ENCODE results near the gene CFAP251.
"Not testable (repeated sequence)": the region's sequence is repeated elsewhere in the genome, so short reads cannot be mapped to it uniquely, and the experiment has no call there.

Gene CFAP251

GRCh38 chr12:121917950-121918678 lies at the start of gene CFAP251:
Gene CFAP251 (plus strand): TSS chr12:121918592. CDS start chr12:121921306, 2,714 bp downstream.
- peak; percentile 87 to 98 (median 92) for DNase-seq

GRCh38 chr12:121869229-121869628 lies 49.2 kb upstream of the CFAP251 start:
- DNase-seq, result not testable (repeated sequence)

DNA sequence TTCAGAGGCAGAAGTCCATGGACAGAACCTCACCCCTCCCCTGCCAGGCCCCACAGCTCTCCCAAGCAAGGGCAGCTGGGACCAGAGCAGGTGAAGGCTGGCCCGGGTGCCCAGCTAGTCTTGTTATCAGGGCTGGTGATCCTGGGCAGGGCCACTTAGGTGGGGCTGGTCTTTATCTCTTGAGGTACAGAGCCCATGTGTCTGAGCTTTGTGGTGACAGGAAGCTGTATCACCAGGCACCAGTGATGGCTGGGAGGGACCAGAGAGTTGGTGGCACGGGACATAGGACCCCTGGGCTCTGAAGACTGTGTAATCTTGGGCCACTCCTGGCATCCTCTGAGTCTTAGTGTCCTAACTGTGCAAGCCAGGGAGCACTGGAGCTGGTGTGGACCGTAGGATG lies 46.9 kb upstream of the CFAP251 start:
- DNase-seq, result no peak

DNA sequence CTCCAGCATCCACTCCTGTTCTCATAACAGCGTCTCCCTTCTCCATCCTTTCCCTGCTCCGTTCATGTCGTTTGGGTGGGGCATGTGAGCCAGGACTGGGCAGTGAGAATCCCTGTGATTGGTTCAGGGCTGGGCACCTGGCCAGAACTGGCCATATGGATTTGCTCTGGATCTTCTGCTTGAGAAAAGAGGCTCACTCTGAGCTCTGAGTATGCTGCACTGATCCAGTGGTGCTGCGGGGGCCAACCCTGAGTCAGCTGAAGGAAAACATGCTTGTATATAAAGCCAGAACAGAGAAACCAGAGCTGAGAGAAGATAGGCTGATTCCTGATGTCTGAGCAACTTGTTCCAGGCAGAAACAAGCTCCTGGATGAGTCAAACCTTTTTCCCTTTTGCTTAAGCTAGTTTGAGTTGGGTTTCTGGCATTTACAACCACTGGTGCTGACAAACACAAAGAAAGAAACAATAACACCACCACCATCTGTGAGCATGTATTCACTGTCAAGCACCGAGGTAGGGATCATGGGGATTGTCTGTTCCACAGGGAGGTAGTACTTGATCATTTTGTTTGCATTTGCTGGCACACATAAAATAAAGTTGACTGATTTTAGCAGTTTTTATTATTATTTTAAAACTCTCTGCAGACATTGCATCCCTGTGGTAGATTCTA lies 45.7 kb upstream of the CFAP251 start:
- no peak for DNase-seq

GRCh38 chr12:121873216-121873569 lies 45.2 kb upstream of the CFAP251 start:
- no peak for DNase-seq

- no peak for DNase-seq
Measured at GRCh38 chr12:121874071-121874470, 44.3 kb upstream of the CFAP251 start.

- DNase-seq, result no peak
Measured at GRCh38 chr12:121875582-121875981, 42.8 kb upstream of the CFAP251 start.

GRCh38 chr12:121876080-121876447 lies 42.3 kb upstream of the CFAP251 start:
- not testable (repeated sequence) for DNase-seq

DNA sequence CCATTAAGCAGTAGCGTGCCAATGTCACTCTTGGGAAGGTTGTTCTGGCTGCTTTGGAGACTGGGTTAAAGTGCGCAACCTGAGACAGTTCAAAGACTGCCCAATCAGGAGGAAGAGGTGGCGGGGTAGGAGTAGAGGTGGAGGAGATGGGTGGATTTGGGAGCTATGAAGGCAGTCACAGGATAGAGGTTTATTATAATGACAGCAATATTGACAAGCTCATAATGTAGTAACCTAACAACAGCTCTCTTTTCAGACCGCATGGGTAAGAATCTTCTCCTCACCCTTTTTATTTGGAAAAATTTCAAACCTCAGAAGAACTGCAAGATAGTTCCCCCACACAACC lies 35.1 kb upstream of the CFAP251 start:
- no peak for DNase-seq

DNA sequence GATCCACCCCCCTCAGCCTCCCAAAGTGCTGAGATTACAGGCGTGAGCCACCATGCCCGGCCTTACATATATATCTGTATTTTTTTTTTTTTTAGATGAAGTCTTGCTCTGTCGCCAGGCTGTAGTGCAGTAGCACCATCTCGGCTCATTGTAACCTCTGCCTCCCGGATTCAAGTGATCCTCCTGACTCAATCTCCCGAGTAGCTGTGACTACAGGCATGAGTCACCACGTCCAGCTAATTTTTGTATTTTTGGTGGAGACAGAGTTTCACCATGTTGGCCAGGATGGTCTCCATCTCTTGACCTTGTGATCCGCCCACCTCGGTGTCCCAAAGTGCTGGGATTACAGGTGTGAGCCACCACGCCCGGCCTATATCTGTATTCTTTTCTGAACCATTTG lies 33.3 kb upstream of the CFAP251 start:
- DNase-seq, result not testable (repeated sequence)

- DNase-seq, result no peak
Measured at GRCh38 chr12:121888083-121888477, 30.3 kb upstream of the CFAP251 start.

- DNase-seq, result peak; percentile 94 to 98 (median 96)
Measured at GRCh38 chr12:121888478-121889273, 29.7 kb upstream of the CFAP251 start, which contains the start of gene PSMD9. Gene PSMD9 (plus strand): TSS chr12:121888790. CDS start chr12:121888857, 67 bp downstream.

GRCh38 chr12:121889274-121889624 lies 29.1 kb upstream of the CFAP251 start:
- DNase-seq, result no peak

- not testable (repeated sequence) for DNase-seq
Measured at GRCh38 chr12:121889661-121890060, 28.7 kb upstream of the CFAP251 start.

- no peak for DNase-seq
Measured at GRCh38 chr12:121892673-121893561, 25.5 kb upstream of the CFAP251 start.

GRCh38 chr12:121893961-121894460 lies 24.4 kb upstream of the CFAP251 start:
- DNase-seq, result no peak

DNA sequence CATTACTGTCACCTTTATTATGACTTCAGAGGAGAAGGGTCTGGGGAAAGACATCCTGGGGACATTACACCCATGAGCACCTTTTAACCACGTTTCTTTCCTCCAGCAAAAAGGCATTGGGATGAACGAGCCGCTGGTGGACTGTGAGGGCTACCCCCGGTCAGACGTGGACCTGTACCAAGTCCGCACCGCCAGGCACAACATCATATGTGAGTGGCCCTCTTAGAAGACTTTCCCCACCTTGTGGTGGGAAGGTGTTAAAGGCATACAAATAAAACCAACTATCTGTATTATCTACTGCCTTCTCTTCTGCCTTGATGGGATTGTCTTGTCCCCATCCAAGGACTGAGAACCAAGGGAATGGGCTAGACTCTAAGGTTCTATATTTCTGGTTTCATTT lies 23.8 kb upstream of the CFAP251 start:
- DNase-seq, result no peak

GRCh38 chr12:121898287-121898686 lies 20.1 kb upstream of the CFAP251 start:
- no peak for DNase-seq

DNA sequence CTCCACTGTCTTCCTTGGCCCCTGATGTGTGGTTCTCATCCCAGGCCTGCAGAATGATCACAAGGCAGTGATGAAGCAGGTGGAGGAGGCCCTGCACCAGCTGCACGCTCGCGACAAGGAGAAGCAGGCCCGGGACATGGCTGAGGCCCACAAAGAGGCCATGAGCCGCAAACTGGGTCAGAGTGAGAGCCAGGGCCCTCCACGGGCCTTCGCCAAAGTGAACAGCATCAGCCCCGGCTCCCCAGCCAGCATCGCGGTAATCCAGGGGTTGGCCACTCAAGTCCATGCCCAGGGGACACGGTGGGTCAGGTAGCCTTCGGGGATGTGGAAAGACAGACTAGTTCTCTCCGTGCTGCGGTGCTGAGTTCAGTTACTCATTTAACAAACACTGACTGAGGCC lies 18.8 kb upstream of the CFAP251 start:
- DNase-seq, result no peak

- no peak for DNase-seq
Measured at GRCh38 chr12:121903202-121903601, 15.2 kb upstream of the CFAP251 start.

DNA sequence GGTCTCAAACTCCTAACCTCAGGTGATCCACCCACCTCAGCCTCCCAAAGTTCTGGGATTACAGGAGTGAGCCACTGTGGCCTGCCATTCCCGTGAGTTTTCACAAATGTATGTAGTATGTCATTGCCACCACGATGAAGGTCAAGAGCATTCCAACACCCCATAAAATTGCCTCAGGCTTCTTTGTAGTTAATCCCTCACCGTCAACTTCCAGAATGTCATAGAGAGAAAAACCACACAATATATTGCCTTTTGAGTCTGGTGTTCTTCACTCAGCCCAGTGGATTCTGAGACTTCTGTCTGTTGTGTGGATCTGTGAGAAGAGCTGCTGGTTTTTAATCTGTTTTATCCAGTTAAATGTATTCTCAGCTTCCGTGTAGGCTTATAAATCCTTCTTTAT lies 12.6 kb upstream of the CFAP251 start:
- no peak for DNase-seq

- no peak for DNase-seq
Measured at GRCh38 chr12:121908702-121909101, 9.7 kb upstream of the CFAP251 start.

All from stimulated activated naive CD4-positive, alpha-beta T cell (primary cell).